Measurements from ENCODE around the gene CCDC88A. TPM values are rescaled to one million over a fixed set of nuclear protein-coding genes. Genes with fewer than 3 reads are reported as not detected.

The CCDC88A gene
- polyA plus RNA-seq, 2 of the 4 experiments (the other 2 are of a cell fraction), result 21.3 to 77.8 TPM

DNA sequence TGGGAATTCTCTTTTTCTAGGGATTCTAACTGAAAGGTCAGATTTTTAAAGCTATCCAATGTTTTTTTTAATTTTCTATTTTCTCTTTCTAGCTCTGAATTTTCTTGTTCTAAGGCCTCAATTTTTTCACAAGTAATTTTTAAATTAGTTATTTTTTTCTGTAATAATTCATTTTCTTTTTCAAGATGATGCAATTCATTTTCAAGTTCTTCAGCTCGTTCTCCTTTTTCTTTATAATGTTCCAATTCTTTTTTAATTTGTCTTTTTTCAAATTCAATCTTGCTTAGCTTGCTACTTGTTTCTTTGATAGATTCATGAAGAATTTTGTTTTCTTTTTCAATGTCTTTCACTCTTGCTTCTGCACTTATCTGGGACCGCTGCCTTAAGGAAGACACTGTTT, 84.9 kb downstream of the CCDC88A start:
- FAIRE-seq, result no peak
- Histone ChIP-seq H3K4me1 (no peaks in the 10 kb centered on the region), H3K4me3 (no peak overlapping the region), H3K4me2 (no peak overlapping the region), H3K27ac (no peak overlapping the region), H3K9me3 (no peaks in the 10 kb centered on the region)
- ChIA-PET POLR2A (no interaction called here), CTCF (no interaction called here)
- DNase-seq (ENCODE audit: low read depth in 1 of 2, low spot score in 1 of 2), result no peak
- TF ChIP-seq ZNF302 (CRISPR knock-in tag; IDR thresholded peaks at IDR 0.05), result no peak
- TF ChIP-seq HDAC2 (IDR thresholded peaks at IDR 0.05), result no peak
- no peak for TF ChIP-seq FOSL2 (IDR thresholded peaks at IDR 0.05)
- TF ChIP-seq FOSL2 (CRISPR knock-in tag; IDR thresholded peaks at IDR 0.05), result no peak
- TF ChIP-seq MAZ (IDR thresholded peaks at IDR 0.05; ENCODE audit: borderline replicate concordance, low read depth, low read length), result no peak
- TF ChIP-seq, protein P1, sequence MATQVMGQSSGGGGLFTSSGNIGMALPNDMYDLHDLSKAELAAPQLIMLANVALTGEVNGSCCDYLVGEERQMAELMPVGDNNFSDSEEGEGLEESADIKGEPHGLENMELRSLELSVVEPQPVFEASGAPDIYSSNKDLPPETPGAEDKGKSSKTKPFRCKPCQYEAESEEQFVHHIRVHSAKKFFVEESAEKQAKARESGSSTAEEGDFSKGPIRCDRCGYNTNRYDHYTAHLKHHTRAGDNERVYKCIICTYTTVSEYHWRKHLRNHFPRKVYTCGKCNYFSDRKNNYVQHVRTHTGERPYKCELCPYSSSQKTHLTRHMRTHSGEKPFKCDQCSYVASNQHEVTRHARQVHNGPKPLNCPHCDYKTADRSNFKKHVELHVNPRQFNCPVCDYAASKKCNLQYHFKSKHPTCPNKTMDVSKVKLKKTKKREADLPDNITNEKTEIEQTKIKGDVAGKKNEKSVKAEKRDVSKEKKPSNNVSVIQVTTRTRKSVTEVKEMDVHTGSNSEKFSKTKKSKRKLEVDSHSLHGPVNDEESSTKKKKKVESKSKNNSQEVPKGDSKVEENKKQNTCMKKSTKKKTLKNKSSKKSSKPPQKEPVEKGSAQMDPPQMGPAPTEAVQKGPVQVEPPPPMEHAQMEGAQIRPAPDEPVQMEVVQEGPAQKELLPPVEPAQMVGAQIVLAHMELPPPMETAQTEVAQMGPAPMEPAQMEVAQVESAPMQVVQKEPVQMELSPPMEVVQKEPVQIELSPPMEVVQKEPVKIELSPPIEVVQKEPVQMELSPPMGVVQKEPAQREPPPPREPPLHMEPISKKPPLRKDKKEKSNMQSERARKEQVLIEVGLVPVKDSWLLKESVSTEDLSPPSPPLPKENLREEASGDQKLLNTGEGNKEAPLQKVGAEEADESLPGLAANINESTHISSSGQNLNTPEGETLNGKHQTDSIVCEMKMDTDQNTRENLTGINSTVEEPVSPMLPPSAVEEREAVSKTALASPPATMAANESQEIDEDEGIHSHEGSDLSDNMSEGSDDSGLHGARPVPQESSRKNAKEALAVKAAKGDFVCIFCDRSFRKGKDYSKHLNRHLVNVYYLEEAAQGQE (IDR thresholded peaks at IDR 0.05), result no peak
- TF ChIP-seq RARB (CRISPR knock-in tag; IDR thresholded peaks at IDR 0.05), result no peak
- no peak for TF ChIP-seq JUNB (IDR thresholded peaks at IDR 0.05)
- TF ChIP-seq SMC3 (IDR thresholded peaks at IDR 0.05), result no peak
- no peak for TF ChIP-seq CBX8 (IDR thresholded peaks at IDR 0.05)
- no peak for TF ChIP-seq TFCP2L1 (CRISPR knock-in tag; IDR thresholded peaks at IDR 0.05)
- TF ChIP-seq EP300 (IDR thresholded peaks at IDR 0.05), result no peak
- no peak for TF ChIP-seq KDM1A (IDR thresholded peaks at IDR 0.05; ENCODE audit: low read depth)
- ATAC-seq, result no peak
- 94% methylated on average over 2 of the region's 2 CpGs for WGBS (ENCODE audit: missing lambda C conversion rate)

DNA sequence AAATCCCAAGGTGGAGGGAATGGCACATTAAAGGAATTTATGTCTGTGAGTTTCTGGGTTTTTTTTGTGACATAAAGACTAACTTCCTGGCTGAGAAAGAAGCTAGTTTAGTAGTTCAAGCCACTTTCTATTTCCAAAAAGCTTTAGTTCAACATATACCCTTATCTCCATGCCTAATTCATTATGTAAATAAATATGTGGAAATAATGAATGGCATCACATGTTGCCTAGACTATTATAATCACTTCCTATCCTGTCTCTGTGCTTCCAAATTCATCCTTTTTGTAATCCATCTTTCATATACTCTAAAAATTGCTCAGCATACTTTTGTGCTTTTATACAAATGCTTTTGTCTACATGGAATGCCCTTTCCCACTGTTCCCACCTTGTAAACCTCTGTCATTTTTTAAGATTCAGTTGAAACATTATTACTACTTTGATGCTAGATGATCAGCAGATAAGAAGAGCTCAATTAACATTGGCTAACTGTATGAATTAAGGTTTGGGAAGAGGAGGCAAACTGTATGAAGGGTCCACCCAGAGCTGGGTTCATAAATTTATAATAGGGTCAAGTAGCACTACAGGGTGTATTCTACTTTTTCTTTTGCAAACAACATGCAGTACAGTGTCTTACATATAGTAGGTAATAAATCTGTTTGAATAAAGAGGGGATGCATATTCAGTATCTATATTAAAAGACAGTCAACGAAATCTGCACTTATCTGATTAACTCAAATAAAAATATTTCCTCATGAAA, 88.9 kb downstream of the CCDC88A start:
- POLR2A ChIA-PET, result no interaction called here
- DNase-seq (ENCODE audit: low read depth in 1 of 2, low spot score in 1 of 2) (no peak), ATAC-seq (no peak), FAIRE-seq (peak; percentile 36)
- CTCF ChIA-PET, result interaction anchor here (1.2 kb wide), 1 partner anchor 14 kb away, joined by 4 read pairs; no protein-coding TSS in a partner anchor
- TF ChIP-seq KDM5A (IDR thresholded peaks at IDR 0.05), result no peak
- no peak for TF ChIP-seq RAD21 (conservative IDR thresholded peaks at IDR 0.05 in 1 of 2, IDR thresholded peaks at IDR 0.05 in 1 of 2)
- TF ChIP-seq JUN (IDR thresholded peaks at IDR 0.05), result no peak
- TF ChIP-seq NPAS2 (CRISPR knock-in tag; IDR thresholded peaks at IDR 0.05; ENCODE audit: borderline replicate concordance), result no peak
- no peak for TF ChIP-seq RNF2 (IDR thresholded peaks at IDR 0.05; ENCODE audit: borderline replicate concordance, low read depth)
- TF ChIP-seq, protein P1 (IDR thresholded peaks at IDR 0.05), result no peak
- no peak for TF ChIP-seq FOXS1 (CRISPR knock-in tag; IDR thresholded peaks at IDR 0.05)
- TF ChIP-seq CEBPB (IDR thresholded peaks at IDR 0.05), result no peak
- TF ChIP-seq, protein P2, sequence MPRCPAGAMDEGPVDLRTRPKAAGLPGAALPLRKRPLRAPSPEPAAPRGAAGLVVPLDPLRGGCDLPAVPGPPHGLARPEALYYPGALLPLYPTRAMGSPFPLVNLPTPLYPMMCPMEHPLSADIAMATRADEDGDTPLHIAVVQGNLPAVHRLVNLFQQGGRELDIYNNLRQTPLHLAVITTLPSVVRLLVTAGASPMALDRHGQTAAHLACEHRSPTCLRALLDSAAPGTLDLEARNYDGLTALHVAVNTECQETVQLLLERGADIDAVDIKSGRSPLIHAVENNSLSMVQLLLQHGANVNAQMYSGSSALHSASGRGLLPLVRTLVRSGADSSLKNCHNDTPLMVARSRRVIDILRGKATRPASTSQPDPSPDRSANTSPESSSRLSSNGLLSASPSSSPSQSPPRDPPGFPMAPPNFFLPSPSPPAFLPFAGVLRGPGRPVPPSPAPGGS (IDR thresholded peaks at IDR 0.05), result no peak
- Histone ChIP-seq H3K4me3 (no peak overlapping the region), H3K4me1 (no peaks in the 10 kb centered on the region), H3K9me3 (0 out of 3 replicates have a peak, but pooled peaks cover 6% of the 10 kb centered on the region), H3K4me2 (no peak overlapping the region), H3K27ac (no peak overlapping the region)
- WGBS (ENCODE audit: missing lambda C conversion rate), result 90% methylated on average over 1 of the region's 1 CpG
